Pancreas (tissue), 10 donors: ENCODE data around the gene SERPIND1. TPM values are rescaled to one million over a fixed set of nuclear protein-coding genes. Genes with fewer than 3 reads are reported as not detected.

Experiments used
- ATAC-seq, 4 donors: fragments of 200-7000 bp; cut with Tn5 transposase; one replicate each; pipeline versions ENCODE4 v1.8.0 to v1.9.1; 2020; ENCODE audit warnings: mild to moderate bottlenecking in 4 of 4, moderate library complexity in 4 of 4
- DNase-seq, 6 donors: peaks; one replicate each; pipeline ENCODE4 v3.0.0-alpha.2; 2020
- FAIRE-seq: peaks from 2 replicates; lab custom pipeline; 2012; peaks lifted over from hg19 to GRCh38; lab: Jason Lieb, UNC
- H3K27ac ChIP-seq, 4 donors: fragments of 200-600 bp; sonication (generic); 1 replicate in 3 of 4; 2 replicates in 1 of 4; pipeline versions ENCODE4 v1.5.0 to v1.8.0; 2020
- H3K27me3 ChIP-seq, 4 donors: fragments of 200-600 bp; one replicate each; pipeline ENCODE4 v1.8.0; 2021
- H3K36me3 ChIP-seq, 3 donors: fragments of 200-600 bp; sonication (generic) in 1 of 3; one replicate each; pipeline versions ENCODE4 v1.5.0 to v1.8.0; 2020 to 2021
- H3K4me1 ChIP-seq, 3 donors: fragments of 200-600 bp; one replicate each; pipeline ENCODE4 v1.8.0; 2021
- H3K4me3 ChIP-seq, 4 donors: fragments of 200-600 bp; sonication (generic) in 2 of 4; one replicate each; pipeline versions ENCODE4 v1.5.0 to v1.8.0; 2020 to 2021
- H3K9me3 ChIP-seq, 4 donors: fragments of 200-600 bp; one replicate each; pipeline ENCODE4 v1.8.0; 2021
- CTCF ChIP-seq, 4 donors: fragments of 200-600 bp; sonication (generic) in 3 of 4; IDR thresholded peaks; one replicate each; pipeline versions ENCODE4 v1.5.0 to v1.8.0; 2021; ENCODE audit warnings: antibody characterized with exemption in 4 of 4
- WGBS, 2 donors: extraction: QIAGEN DNeasy Blood & Tissue Kit; methylation state at CpG; one replicate each; pipeline ENCODE4 v1.1.7; 2013; 5-methylcytosine and 5-hydroxymethylcytosine counted together
- intact Hi-C, 3 donors: fragments of 100-400 bp; cut with DNase I; formaldehyde crosslinking; loops; one replicate each; pipeline versions ENCODE4 v1.11.1 to v1.14.2; 2022
- polyA plus RNA-seq, 2 donors: library from polyadenylated mRNA; stranded (reverse); fragments of 200-250 nt; gene quantifications; one replicate each; pipeline ENCODE4 v1.2.3, GENCODE V29; 2013
- total RNA-seq, 6 donors: library from RNA; stranded (reverse); fragmentation: NEBNext Ultra II Directional in 4 of 6; extraction: Animal tissue kit (Norgen Biotek cat#: 25700) in 4 of 6; gene quantifications; one replicate each; pipeline versions ENCODE4 v1.2.1 to v1.2.4, GENCODE V29; 2021 to 2023
- donor health status: healthy with polysubstance abuse.
- donor health status: DM: no; HTN: no; CAD: no; lungs with moderate emphysema.
- donor health status: DM: no; HTN: no; CAD: no.
- donor health status: control.
- donor health status: control.
- donor health status: Bipolar disorder and iron deficiency.
- donor health status: DM: yes; HTN: yes; CAD: no.
- donor health status: DM: no; HTN: no; CAD: no.
- donor health status: DM: no; HTN: no; CAD: no.
- donor health status: DM: yes; HTN: yes; CAD: no.

Gene SERPIND1
- total and polyA plus RNA-seq, 8 donors, result 0.09 to 0.35 (median 0.21) TPM; not detected in 1

GRCh38 chr22:20744456-20744855 lies 29.5 kb upstream of the SERPIND1 start:
- H3K9me3 ChIP-seq, result no peaks in the 10 kb centered on the region
- FAIRE-seq (no peak), ATAC-seq (no peak), DNase-seq (no peak)
- H3K4me1 ChIP-seq, result no peaks in the 10 kb centered on the region
- intact Hi-C loops, result no loop called here
- H3K27me3 ChIP-seq, result no peaks in the 10 kb centered on the region
- H3K36me3 ChIP-seq, result peaks cover 0 to 14% (median 6%) of the 10 kb centered on the region in 3 donors
- H3K4me3 ChIP-seq, result no peak overlapping the region
- 93% methylated on average over 15 of the region's 15 CpGs for WGBS, 2 donors
- no peak overlapping the region for H3K27ac ChIP-seq
- no peak for TF ChIP-seq CTCF (IDR thresholded peaks at IDR 0.05)

GRCh38 chr22:20745119-20745518 lies 28.8 kb upstream of the SERPIND1 start:
- intact Hi-C loops, result no loop called here
- ATAC-seq (no peak), DNase-seq (no peak), FAIRE-seq (no peak)
- H3K36me3 ChIP-seq, result peaks cover 0 to 14% (median 6%) of the 10 kb centered on the region in 3 donors
- H3K27me3 ChIP-seq, result no peaks in the 10 kb centered on the region
- no peaks in the 10 kb centered on the region for H3K4me1 ChIP-seq
- 90% methylated on average over 3 of the region's 3 CpGs for WGBS, 2 donors
- H3K9me3 ChIP-seq, result no peaks in the 10 kb centered on the region
- no peak overlapping the region for H3K27ac ChIP-seq
- H3K4me3 ChIP-seq, result no peak overlapping the region
- no peak for TF ChIP-seq CTCF (IDR thresholded peaks at IDR 0.05)

DNA sequence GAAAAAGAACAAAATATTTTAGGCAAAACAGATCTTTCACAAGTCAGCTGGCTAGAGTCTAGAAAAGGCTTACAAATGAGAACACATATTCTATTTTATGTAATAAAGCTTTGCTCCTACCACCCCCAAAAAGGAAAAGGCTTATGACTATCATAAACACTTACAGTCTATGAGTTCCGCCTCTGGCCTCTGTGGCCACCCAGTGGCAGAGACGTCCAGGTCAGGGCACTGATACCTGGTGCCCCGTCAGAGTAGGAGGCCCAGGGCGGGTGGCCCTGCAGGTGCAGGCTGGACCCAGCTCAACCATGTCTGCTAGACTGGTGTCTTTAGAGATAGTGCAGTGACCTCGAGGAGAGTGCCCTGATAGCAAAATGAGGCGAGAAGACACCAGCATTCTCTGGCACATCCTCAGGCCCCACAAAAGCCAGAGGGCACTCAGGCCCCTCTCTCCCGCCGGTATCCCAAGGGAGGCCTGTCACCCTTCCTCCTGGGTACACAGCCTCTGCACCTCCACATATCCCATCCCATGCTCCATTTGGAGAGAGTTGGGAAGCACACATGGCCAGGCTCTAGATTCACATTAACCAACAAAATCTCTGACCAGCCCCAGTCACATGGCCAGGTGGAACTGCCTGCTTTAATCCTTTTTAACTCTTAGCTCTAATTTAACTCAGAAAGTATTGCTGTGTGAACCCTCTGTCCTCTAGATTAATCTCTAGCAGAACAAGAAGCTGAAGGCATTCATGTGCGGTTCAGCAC lies 27.3 kb upstream of the SERPIND1 start:
- Histone ChIP-seq H3K4me1 (no peaks in the 10 kb centered on the region), H3K27me3 (no peaks in the 10 kb centered on the region), H3K9me3 (no peaks in the 10 kb centered on the region), H3K27ac (no peak overlapping the region), H3K4me3 (no peak overlapping the region), H3K36me3 (peaks cover 0 to 14% (median 6%) of the 10 kb centered on the region in 3 donors)
- no peak for TF ChIP-seq CTCF (IDR thresholded peaks at IDR 0.05)
- DNase-seq (no peak), ATAC-seq (no peak), FAIRE-seq (no peak)
- WGBS, 2 donors, result 87 to 91% methylated on average over 9 of the region's 9 CpGs
- intact Hi-C loops, result no loop called here

DNA sequence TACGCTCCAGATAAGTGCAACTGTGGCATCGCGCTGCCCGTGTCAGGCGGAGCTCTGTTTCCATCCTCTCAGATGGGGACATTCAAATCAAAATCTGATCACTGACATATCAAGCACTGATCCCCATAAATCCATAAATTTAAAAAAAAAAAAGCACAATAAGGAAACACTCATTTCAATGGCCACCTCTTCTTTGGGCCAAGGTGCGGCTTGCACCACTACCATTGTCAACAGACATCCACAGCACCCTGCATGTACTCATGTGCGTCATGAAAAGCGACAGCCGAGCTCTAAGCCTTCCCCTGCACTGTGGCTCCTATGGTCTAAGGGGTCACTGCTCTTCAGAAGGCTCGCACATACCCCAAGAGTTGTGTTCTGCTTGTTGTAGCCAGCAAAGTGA lies 26.7 kb upstream of the SERPIND1 start:
- Histone ChIP-seq H3K4me1 (no peaks in the 10 kb centered on the region), H3K9me3 (no peaks in the 10 kb centered on the region), H3K4me3 (no peak overlapping the region), H3K27ac (no peak overlapping the region), H3K36me3 (peaks cover 0 to 19% (median 6%) of the 10 kb centered on the region in 3 donors), H3K27me3 (no peaks in the 10 kb centered on the region)
- TF ChIP-seq CTCF (IDR thresholded peaks at IDR 0.05), result no peak
- ATAC-seq (no peak), DNase-seq (no peak), FAIRE-seq (no peak)
- intact Hi-C loops, result no loop called here
- WGBS, 2 donors, result 96 to 98% methylated on average over 10 of the region's 10 CpGs

GRCh38 chr22:20748082-20748481 lies 25.8 kb upstream of the SERPIND1 start:
- intact Hi-C loops, result no loop called here
- Histone ChIP-seq H3K36me3 (peaks cover 0 to 26% (median 6%) of the 10 kb centered on the region in 3 donors), H3K4me1 (no peaks in the 10 kb centered on the region), H3K27me3 (no peaks in the 10 kb centered on the region), H3K4me3 (no peak overlapping the region), H3K9me3 (no peaks in the 10 kb centered on the region), H3K27ac (no peak overlapping the region)
- FAIRE-seq (no peak), DNase-seq (no peak), ATAC-seq (no peak)
- 92 to 95% methylated on average over 7 of the region's 7 CpGs for WGBS, 2 donors
- TF ChIP-seq CTCF (IDR thresholded peaks at IDR 0.05), result no peak
